ENCODE data around the gene ISG20L2.

- TF ChIP-seq, protein P1, sequence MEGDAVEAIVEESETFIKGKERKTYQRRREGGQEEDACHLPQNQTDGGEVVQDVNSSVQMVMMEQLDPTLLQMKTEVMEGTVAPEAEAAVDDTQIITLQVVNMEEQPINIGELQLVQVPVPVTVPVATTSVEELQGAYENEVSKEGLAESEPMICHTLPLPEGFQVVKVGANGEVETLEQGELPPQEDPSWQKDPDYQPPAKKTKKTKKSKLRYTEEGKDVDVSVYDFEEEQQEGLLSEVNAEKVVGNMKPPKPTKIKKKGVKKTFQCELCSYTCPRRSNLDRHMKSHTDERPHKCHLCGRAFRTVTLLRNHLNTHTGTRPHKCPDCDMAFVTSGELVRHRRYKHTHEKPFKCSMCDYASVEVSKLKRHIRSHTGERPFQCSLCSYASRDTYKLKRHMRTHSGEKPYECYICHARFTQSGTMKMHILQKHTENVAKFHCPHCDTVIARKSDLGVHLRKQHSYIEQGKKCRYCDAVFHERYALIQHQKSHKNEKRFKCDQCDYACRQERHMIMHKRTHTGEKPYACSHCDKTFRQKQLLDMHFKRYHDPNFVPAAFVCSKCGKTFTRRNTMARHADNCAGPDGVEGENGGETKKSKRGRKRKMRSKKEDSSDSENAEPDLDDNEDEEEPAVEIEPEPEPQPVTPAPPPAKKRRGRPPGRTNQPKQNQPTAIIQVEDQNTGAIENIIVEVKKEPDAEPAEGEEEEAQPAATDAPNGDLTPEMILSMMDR (IDR thresholded peaks at IDR 0.05; ENCODE audit: low read depth, low read length), result no peak
- TF ChIP-seq, protein P2, sequence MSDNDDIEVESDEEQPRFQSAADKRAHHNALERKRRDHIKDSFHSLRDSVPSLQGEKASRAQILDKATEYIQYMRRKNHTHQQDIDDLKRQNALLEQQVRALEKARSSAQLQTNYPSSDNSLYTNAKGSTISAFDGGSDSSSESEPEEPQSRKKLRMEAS (IDR thresholded peaks at IDR 0.05; ENCODE audit: low read depth, low read length), result no peak
These were observed 52.3 kb downstream of the ISG20L2 start for GRCh38 chr1:156676114-156676819.
